ENCODE results near the gene KLK14.

The KLK14 gene

DNA sequence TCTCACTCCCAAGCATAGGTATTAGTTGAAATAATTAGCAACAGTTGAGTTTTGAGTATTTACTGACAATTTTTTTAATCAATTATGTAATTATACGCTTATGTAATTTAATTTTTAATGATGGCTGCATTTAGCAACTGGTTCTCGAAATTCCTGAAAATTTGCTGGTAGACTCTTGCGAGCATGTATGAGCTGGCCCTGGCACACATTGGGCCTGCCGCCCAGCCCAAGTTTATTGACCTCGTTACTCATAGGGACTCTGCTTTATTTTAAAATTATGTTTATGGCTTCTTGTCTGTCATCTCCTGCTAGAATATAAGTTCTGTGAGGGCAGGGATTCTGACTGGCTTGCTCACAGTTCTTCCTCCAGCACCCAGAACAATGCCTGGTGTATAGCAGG is 6.7 kb downstream of the KLK14 start:
- Histone ChIP-seq H3K4me3 (ENCODE audit: low read depth, low read length) (no peak overlapping the region), H3K4me1 (ENCODE audit: control insufficient read depth, insufficient read depth, low read length) (no peaks in the 10 kb centered on the region), H3K9me3 (ENCODE audit: control insufficient read depth, insufficient read depth, low read depth, low read length) (no peaks in the 10 kb centered on the region; the same call in 1 of the 2 replicates), H3K36me3 (ENCODE audit: control insufficient read depth in 2 of 2, insufficient read depth in 1 of 2, low read length in 2 of 2) (no peaks in the 10 kb centered on the region), H3K27ac (ENCODE audit: extremely low read depth, low read depth, low read length) (no peak overlapping the region)
- ChIA-PET POLR2A (no interaction called here), CTCF (no interaction called here)
- TF ChIP-seq ZNF140 (tag by site-specific recombination; IDR thresholded peaks at IDR 0.05) (no peak), ZNF555 (tag by site-specific recombination; conservative IDR thresholded peaks at IDR 0.05) (no peak)

DNA sequence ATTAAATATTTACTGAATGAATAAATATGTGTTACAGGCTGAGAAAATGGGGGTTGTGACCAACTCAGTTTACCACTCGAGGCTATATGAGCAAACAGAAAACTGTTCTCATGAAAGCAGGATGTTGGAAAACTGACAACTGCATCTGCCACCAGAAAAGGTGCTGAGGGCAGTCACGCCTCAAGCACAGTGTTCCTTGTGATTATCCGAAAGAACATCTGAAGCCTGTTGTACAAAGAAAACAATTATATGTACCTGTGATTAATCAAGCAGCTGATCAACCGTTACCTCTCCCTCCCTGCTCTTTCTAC is 11.6 kb downstream of the KLK14 start:
- H3K9me3 ChIP-seq (ENCODE audit: control insufficient read depth, insufficient read depth, low read depth, low read length): no peaks in the 10 kb centered on the region; the same call in 1 of the 2 replicates
- TF ChIP-seq ZNF555 (tag by site-specific recombination; conservative IDR thresholded peaks at IDR 0.05) (no peak), ZBTB20 (tag by site-specific recombination; IDR thresholded peaks at IDR 0.05) (no peak), ZNF341 (tag by site-specific recombination; IDR thresholded peaks at IDR 0.05; ENCODE audit: low read depth) (no peak), ZNF350 (tag by site-specific recombination; IDR thresholded peaks at IDR 0.05) (no peak), ZNF571 (tag by site-specific recombination; IDR thresholded peaks at IDR 0.05) (no peak), ZEB2 (tag by site-specific recombination; IDR thresholded peaks at IDR 0.05) (no peak), ZBTB21 (tag by site-specific recombination; IDR thresholded peaks at IDR 0.05) (no peak), ZNF529 (tag by site-specific recombination; IDR thresholded peaks at IDR 0.05; ENCODE audit: insufficient replicate concordance) (no peak), ZNF274 (IDR thresholded peaks at IDR 0.05; ENCODE audit: low read length) (no peak), ZNF274 (tag by site-specific recombination; IDR thresholded peaks at IDR 0.05; ENCODE audit: borderline replicate concordance) (no peak)
- TF ChIP-seq, protein P1, sequence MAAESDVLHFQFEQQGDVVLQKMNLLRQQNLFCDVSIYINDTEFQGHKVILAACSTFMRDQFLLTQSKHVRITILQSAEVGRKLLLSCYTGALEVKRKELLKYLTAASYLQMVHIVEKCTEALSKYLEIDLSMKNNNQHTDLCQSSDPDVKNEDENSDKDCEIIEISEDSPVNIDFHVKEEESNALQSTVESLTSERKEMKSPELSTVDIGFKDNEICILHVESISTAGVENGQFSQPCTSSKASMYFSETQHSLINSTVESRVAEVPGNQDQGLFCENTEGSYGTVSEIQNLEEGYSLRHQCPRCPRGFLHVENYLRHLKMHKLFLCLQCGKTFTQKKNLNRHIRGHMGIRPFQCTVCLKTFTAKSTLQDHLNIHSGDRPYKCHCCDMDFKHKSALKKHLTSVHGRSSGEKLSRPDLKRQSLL (tag by site-specific recombination; IDR thresholded peaks at IDR 0.05): no peak
- TF ChIP-seq, protein P2, sequence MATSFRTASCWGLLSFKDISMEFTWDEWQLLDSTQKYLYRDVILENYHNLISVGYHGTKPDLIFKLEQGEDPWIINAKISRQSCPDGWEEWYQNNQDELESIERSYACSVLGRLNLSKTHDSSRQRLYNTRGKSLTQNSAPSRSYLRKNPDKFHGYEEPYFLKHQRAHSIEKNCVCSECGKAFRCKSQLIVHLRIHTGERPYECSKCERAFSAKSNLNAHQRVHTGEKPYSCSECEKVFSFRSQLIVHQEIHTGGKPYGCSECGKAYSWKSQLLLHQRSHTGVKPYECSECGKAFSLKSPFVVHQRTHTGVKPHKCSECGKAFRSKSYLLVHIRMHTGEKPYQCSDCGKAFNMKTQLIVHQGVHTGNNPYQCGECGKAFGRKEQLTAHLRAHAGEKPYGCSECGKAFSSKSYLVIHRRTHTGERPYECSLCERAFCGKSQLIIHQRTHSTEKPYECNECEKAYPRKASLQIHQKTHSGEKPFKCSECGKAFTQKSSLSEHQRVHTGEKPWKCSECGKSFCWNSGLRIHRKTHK (tag by site-specific recombination; IDR thresholded peaks at IDR 0.05): no peak
- H3K27ac ChIP-seq (ENCODE audit: extremely low read depth, low read depth, low read length): no peak overlapping the region
- no peak overlapping the region for H3K4me3 ChIP-seq (ENCODE audit: low read depth, low read length)
- ChIA-PET POLR2A (no interaction called here), CTCF (no interaction called here)
- H3K36me3 ChIP-seq (ENCODE audit: control insufficient read depth in 2 of 2, insufficient read depth in 1 of 2, low read length in 2 of 2): no peaks in the 10 kb centered on the region
- no peaks in the 10 kb centered on the region for H3K4me1 ChIP-seq (ENCODE audit: control insufficient read depth, insufficient read depth, low read length)

DNA sequence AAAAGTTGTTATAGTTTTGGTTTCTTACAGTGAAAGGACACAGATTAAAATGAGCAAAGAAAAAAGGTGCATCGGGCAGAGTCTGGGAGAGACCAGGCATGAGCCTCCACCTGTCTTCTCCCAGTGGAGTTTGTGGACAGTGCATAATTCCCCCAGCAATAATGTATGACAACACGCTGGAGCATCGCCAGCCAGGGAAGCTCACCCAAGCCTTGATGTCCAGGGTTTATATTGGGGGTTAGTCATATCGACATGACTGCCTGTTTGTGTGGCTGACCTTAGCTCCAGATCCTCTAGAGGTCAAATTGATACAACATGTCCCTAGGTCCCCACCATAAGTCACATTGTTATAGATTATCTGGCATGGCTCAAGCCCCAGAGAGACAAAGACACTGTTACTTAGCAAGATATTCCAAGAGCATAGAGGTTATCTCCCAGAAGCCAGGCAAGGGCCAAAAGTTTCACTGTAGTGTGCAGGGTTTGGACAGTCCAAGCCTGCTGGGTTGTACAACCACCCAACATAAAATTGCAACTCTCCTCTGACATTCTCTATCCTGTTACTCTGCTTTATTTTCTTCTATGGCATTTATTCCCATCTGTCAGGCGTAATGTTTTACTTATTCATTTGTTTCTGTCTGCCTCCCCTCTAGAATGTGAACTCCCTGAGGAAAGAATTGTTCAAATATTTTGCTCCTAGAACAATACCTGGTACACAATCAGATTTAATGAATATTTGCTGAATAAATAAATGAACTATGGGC is 12.2 kb downstream of the KLK14 start:
- POLR2A ChIA-PET: no interaction called here
- Histone ChIP-seq H3K27ac (ENCODE audit: extremely low read depth, low read depth, low read length) (no peak overlapping the region), H3K4me1 (ENCODE audit: control insufficient read depth, insufficient read depth, low read length) (no peaks in the 10 kb centered on the region), H3K9me3 (ENCODE audit: control insufficient read depth, insufficient read depth, low read depth, low read length) (no peaks in the 10 kb centered on the region; the same call in 1 of the 2 replicates), H3K36me3 (ENCODE audit: control insufficient read depth in 2 of 2, insufficient read depth in 1 of 2, low read length in 2 of 2) (no peaks in the 10 kb centered on the region), H3K4me3 (ENCODE audit: low read depth, low read length) (no peak overlapping the region)
- CTCF ChIA-PET: no interaction called here
- TF ChIP-seq ZNF596 (tag by site-specific recombination; IDR thresholded peaks at IDR 0.05) (no peak), MZF1 (tag by site-specific recombination; IDR thresholded peaks at IDR 0.05; ENCODE audit: borderline replicate concordance) (no peak), ZBTB48 (tag by site-specific recombination; IDR thresholded peaks at IDR 0.05) (no peak), ZNF223 (tag by site-specific recombination; IDR thresholded peaks at IDR 0.05) (no peak), ZFP3 (tag by site-specific recombination; IDR thresholded peaks at IDR 0.05; ENCODE audit: low read depth) (no peak)
- TF ChIP-seq, protein P3, sequence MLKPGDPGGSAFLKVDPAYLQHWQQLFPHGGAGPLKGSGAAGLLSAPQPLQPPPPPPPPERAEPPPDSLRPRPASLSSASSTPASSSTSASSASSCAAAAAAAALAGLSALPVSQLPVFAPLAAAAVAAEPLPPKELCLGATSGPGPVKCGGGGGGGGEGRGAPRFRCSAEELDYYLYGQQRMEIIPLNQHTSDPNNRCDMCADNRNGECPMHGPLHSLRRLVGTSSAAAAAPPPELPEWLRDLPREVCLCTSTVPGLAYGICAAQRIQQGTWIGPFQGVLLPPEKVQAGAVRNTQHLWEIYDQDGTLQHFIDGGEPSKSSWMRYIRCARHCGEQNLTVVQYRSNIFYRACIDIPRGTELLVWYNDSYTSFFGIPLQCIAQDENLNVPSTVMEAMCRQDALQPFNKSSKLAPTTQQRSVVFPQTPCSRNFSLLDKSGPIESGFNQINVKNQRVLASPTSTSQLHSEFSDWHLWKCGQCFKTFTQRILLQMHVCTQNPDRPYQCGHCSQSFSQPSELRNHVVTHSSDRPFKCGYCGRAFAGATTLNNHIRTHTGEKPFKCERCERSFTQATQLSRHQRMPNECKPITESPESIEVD (tag by site-specific recombination; IDR thresholded peaks at IDR 0.05): no peak

Data from HEK293 (cell line).